Endothelial cell of umbilical vein (primary cell): Measurements from ENCODE around the gene RAX. TPM values are rescaled to one million over a fixed set of nuclear protein-coding genes. Genes with fewer than 3 reads are reported as not detected.

Experiments used
- BruUV-seq: library from RNA; stranded (reverse); fragments of 400-500 nt; replicated peaks from 2 replicates; lab custom pipeline; 2021; lab: Mats Ljungman, UMichigan
- CTCF ChIA-PET: fragments of 300-600, 350-600 bp; sonication (Branson Sonifier 250); formaldehyde crosslinking; loops from one replicate; lab custom pipeline; 2021; ENCODE audit warnings: antibody characterized with exemption, inconsistent platforms; lab: Charles Lee
- POLR2A ChIA-PET: fragments of 300-600, 350-600 bp; sonication (Branson Sonifier 250); formaldehyde crosslinking; loops from one replicate; lab custom pipeline; 2021; ENCODE audit warnings: antibody characterized with exemption, inconsistent platforms; lab: Charles Lee
- DNase-seq: peaks from one replicate; pipeline ENCODE4 v3.0.0-alpha.2; 2011; ENCODE audit warnings: low read depth, low spot score
- FAIRE-seq: peaks from 2 replicates; lab custom pipeline; 2011; peaks lifted over from hg19 to GRCh38; lab: Jason Lieb, UNC
- H2AFZ ChIP-seq: 2 replicates; pipeline ENCODE4 v1.6.0; 2012; ENCODE audit warnings: low read depth, low read length, control low read depth, inconsistent platforms
- H3K27ac ChIP-seq: 2 replicates; pipeline ENCODE4 v1.5.1; 2011; ENCODE audit warnings: low read depth, mild to moderate bottlenecking, control low read depth, low read length, moderate library complexity; ENCODE audit not compliant: insufficient read depth
- H3K27me3 ChIP-seq, 2 experiments: 2 replicates each; pipeline versions ENCODE4 v1.6.0 to v1.6.1; 2011; ENCODE audit warnings: low read length in 2 of 2, mixed read lengths in 1 of 2; ENCODE audit not compliant: control insufficient read depth in 2 of 2, insufficient read depth in 2 of 2
- H3K36me3 ChIP-seq, 2 experiments: 2 replicates in 1 of 2; 3 replicates in 1 of 2; pipeline ENCODE4 v1.5.1; 2011; ENCODE audit warnings: low read length in 2 of 2, mild to moderate bottlenecking in 1 of 2, moderate library complexity in 1 of 2; ENCODE audit not compliant: control insufficient read depth in 2 of 2, insufficient read depth in 2 of 2; ENCODE audit errors: extremely low read depth in 1 of 2
- H3K4me1 ChIP-seq: 3 replicates; pipeline ENCODE4 v1.5.1; 2011; ENCODE audit warnings: mild to moderate bottlenecking, low read length; ENCODE audit not compliant: control insufficient read depth, insufficient read depth; ENCODE audit errors: extremely low read depth
- H3K4me2 ChIP-seq: 2 replicates; pipeline ENCODE4 v1.6.1; 2011; ENCODE audit warnings: low read length, control low read depth, mixed read lengths; ENCODE audit not compliant: insufficient read depth
- H3K4me3 ChIP-seq, 3 experiments: fragments of 200-600 bp in 1 of 3; sonication (generic), shearing (Covaris generic) in 1 of 3; replicated peaks in 1 of 3; 2 replicates each; pipeline ENCODE4 v1.5.1; 2011 to 2016; ENCODE audit warnings: control low read depth in 3 of 3, low read length in 3 of 3, mild to moderate bottlenecking in 2 of 3, inconsistent platforms in 1 of 3, low read depth in 1 of 3, moderate library complexity in 1 of 3; ENCODE audit not compliant: insufficient read depth in 1 of 3
- H3K79me2 ChIP-seq: 2 replicates; pipeline ENCODE4 v1.6.0; 2012; ENCODE audit warnings: low read length, inconsistent platforms; ENCODE audit not compliant: control insufficient read depth, insufficient read depth
- H3K9ac ChIP-seq: replicated peaks from 2 replicates; pipeline ENCODE3; 2011; ENCODE audit warnings: low read length, control low read depth; ENCODE audit not compliant: insufficient read depth; ENCODE audit errors: extremely low read depth
- H3K9me1 ChIP-seq: replicated peaks from 3 replicates; pipeline ENCODE4 v1.6.0; 2011; ENCODE audit warnings: mild to moderate bottlenecking, low read length; ENCODE audit not compliant: control insufficient read depth, insufficient read depth; ENCODE audit errors: extremely low read depth
- H3K9me3 ChIP-seq: replicated peaks from 2 replicates; pipeline ENCODE4 v1.5.1; 2012; ENCODE audit warnings: low read length, inconsistent platforms; ENCODE audit not compliant: control insufficient read depth, insufficient read depth
- H4K20me1 ChIP-seq: replicated peaks from 2 replicates; pipeline ENCODE3; 2011; ENCODE audit warnings: mild to moderate bottlenecking, low read length; ENCODE audit not compliant: control insufficient read depth, insufficient read depth; ENCODE audit errors: extremely low read depth
- CTCF ChIP-seq, 2 donors: IDR thresholded peaks; 1 replicate in 1 of 2; 2 replicates in 1 of 2; pipeline ENCODE4 v1.5.1; 2011; ENCODE audit warnings: low read length in 2 of 2, mild to moderate bottlenecking in 2 of 2, moderate library complexity in 2 of 2, control low read depth in 1 of 2, inconsistent platforms in 1 of 2, low read depth in 1 of 2; ENCODE audit not compliant: insufficient read depth in 1 of 2; ENCODE audit errors: extremely low read depth in 1 of 2
- MYC ChIP-seq: IDR thresholded peaks from one replicate; pipeline ENCODE4 v1.6.1; 2011; ENCODE audit warnings: mild to moderate bottlenecking, low read depth, low read length
- POLR2A ChIP-seq: IDR thresholded peaks from 2 replicates; pipeline ENCODE4 v1.6.1; 2012; ENCODE audit warnings: low read depth, mild to moderate bottlenecking, control low read depth, low read length
- dilution Hi-C: fragments of 300-500 bp; cut with MboI; formaldehyde crosslinking; loops from one replicate; pipeline ENCODE4 v1.15.0; 2019; ENCODE audit warnings: low sequenced_read_pairs; ENCODE audit not compliant: extremely low pct_ligation_motif_present
- intact Hi-C: fragments of 100-400 bp; cut with micrococcal nuclease; formaldehyde crosslinking; loops from one replicate; pipeline ENCODE4 v1.10.0; 2022
- polyA plus RNA-seq, 4 experiments: library from polyadenylated mRNA; depleted of rRNA in 3 of 4; stranded (reverse) in 3 of 4; unstranded in 1 of 4; fragments of >200 nt; gene quantifications; 2 replicates each; pipeline versions ENCODE4 v1.2.1 to v1.2.3, GENCODE V29; 2011 to 2012; ENCODE audit warnings: missing spikeins in 1 of 4
- total RNA-seq: library from RNA; stranded (reverse); gene quantifications from 2 replicates; pipeline ENCODE4 v1.2.3, GENCODE V29; 2021

RAX gene
- total and polyA plus RNA-seq, 2 donors (not counting 3 experiments of a cell fraction or from before 2014, with no cell fraction given), result not detected

DNA sequence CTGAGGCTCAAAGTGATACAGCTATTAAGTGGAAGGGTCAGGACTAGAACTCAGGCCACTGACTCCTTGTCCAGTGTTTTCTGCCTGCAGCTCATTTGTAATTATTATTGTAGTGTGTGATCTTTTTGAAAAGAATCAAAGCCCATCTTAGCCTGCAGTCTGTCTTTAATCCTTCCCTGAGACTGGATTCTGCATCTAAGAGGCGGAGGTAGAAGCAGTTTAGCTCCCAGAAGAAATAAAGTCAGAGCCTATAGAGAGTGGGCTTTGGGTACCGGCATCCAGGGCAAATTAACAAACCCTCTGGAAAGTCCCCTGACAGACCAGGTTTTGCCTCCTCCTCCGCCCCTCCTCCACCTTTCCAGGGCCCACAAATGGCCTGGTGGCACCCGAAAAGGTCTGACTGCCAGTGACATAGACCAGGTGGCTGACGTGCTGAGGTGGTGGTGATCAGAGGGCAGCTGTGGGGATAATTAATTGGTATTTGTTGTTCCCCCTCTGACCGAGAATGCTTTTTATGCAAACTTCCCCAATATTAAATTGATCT lies 2.2 kb upstream of the RAX start:
- H3K4me1 ChIP-seq, result peaks cover 2% of the 10 kb centered on the region
- no peak overlapping the region for H2AFZ ChIP-seq
- BruUV-seq, result no TSS peak
- H3K4me3 ChIP-seq, result no peak overlapping the region
- no peak overlapping the region for H3K9ac ChIP-seq
- ChIA-PET POLR2A (no interaction called here), CTCF (interaction anchor here (0.9 to 2.1 kb wide), 4 partner anchors 10 to 32 kb away, joined by 3 to 9 read pairs (median 5); no protein-coding TSS in a partner anchor)
- no peak for TF ChIP-seq CTCF (IDR thresholded peaks at IDR 0.05; ENCODE audit: extremely low read depth in 1 of 2, insufficient read depth in 1 of 2, low read depth in 1 of 2, low read length in 2 of 2)
- H3K27ac ChIP-seq, result no peak overlapping the region
- no peaks in the 10 kb centered on the region for H3K9me1 ChIP-seq
- H3K36me3 ChIP-seq, result no peaks in the 10 kb centered on the region
- peaks cover 69 to 78% of the 10 kb centered on the region in 2 experiments for H3K27me3 ChIP-seq
- intact Hi-C loops, result no loop called here
- FAIRE-seq, result no peak
- dilution Hi-C loops, result no loop called here
- H4K20me1 ChIP-seq, result no peaks in the 10 kb centered on the region
- DNase-seq, result no peak
- H3K4me2 ChIP-seq, result no peak overlapping the region
- no peaks in the 10 kb centered on the region for H3K79me2 ChIP-seq
- no peaks in the 10 kb centered on the region for H3K9me3 ChIP-seq

DNA sequence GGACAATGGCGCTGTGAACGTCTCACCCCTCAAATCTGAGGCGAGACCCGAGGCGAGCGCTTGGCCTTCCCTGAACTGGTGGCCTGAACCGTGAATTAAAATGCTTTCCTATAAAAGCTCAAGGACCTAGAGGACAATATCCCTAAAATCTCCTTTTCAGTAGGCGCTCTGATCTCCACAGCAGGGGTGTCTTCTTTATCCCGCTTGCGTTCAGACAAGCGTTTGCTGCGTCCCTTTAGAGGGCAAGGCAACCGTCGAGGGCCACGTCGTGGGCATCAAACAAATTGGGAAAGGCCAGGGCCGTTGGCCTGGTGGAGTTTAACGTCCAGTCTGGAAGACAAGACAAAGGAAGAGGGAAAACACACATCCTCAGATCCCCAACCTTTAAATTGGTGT lies 1.3 kb upstream of the RAX start:
- peaks cover 2% of the 10 kb centered on the region for H3K4me1 ChIP-seq
- no peak overlapping the region for H3K4me2 ChIP-seq
- peaks cover 76 to 84% of the 10 kb centered on the region in 2 experiments for H3K27me3 ChIP-seq
- no peak overlapping the region for H3K27ac ChIP-seq
- no peak for FAIRE-seq
- ChIA-PET POLR2A (no interaction called here), CTCF (interaction anchor here (1.0 to 2.1 kb wide), 3 partner anchors 9 to 15 kb away, joined by 4 to 9 read pairs (median 6); no protein-coding TSS in a partner anchor)
- no TSS peak for BruUV-seq
- no peaks in the 10 kb centered on the region for H3K9me1 ChIP-seq
- dilution Hi-C loops, result no loop called here
- TF ChIP-seq MYC (no peak), POLR2A (no peak)
- H2AFZ ChIP-seq, result no peak overlapping the region
- H4K20me1 ChIP-seq, result no peaks in the 10 kb centered on the region
- no peak overlapping the region for H3K9ac ChIP-seq
- H3K36me3 ChIP-seq, result no peaks in the 10 kb centered on the region
- no peaks in the 10 kb centered on the region for H3K79me2 ChIP-seq
- no peak for DNase-seq
- H3K4me3 ChIP-seq, result no peak overlapping the region
- H3K9me3 ChIP-seq, result no peaks in the 10 kb centered on the region
- intact Hi-C loops, result no loop called here
